Thoracic aorta endothelial cell (primary cell): ENCODE results near the gene RPL18. TPM values are rescaled to one million over a fixed set of nuclear protein-coding genes. Genes with fewer than 3 reads are reported as not detected.

Source experiments
- total RNA-seq: library from RNA; depleted of rRNA; stranded (reverse); fragments of >200 nt; gene quantifications from 2 replicates; pipeline ENCODE4 v1.2.3, GENCODE V29; 2012

RPL18 gene
- 1,558 and 1,662 TPM in 2 replicates for total RNA-seq

GRCh38 chr19:48618916-48619691 is at the start of gene RPL18, which contains the start of gene SPHK2:
Gene RPL18 (minus strand): TSS chr19:48619178. CDS start chr19:48619143, 35 bp downstream.
Gene SPHK2 (plus strand): TSS chr19:48619506. CDS start chr19:48620515, 1,009 bp downstream.

GRCh38 chr19:48646001-48646721 is 27.2 kb upstream of the RPL18 start, which contains the start of gene CA11:
Gene CA11 (minus strand): TSS chr19:48646187. CDS start chr19:48645632, 555 bp downstream.

DNA sequence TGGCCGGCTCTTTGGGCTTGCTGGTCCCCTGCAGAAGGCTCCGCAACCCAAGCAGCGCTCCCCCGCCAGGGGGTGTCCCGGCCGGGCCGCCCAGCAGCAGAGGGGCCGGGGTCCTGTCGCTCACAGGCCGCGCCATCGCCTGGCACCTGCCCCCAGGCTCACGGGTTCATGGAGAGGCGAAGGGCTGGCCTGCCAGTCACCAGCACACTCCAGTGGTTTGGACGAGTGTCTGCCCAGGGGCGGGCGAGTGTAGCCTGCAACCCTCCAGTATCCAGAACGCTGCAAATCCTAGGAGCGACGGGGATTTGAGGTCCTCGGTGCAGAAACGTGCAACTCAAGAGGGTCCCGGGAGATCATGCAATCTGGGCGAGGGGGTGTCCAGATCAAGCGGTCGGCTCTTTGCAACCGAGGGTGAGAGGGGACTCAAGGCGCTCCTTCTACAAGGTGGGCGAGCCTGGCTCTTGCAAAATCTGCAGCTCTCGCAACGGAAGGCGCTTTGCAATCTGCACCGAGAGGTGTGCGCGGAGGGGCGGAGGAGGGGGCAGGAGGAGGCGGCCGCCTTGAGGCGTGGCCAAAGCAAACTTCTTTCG is 18.0 kb upstream of the RPL18 start, which contains the start of gene DBP:
TSS of gene DBP (minus strand) at position 521 of the 590 bp plus-strand sequence. CDS start at position 136, 385 bp downstream.

GRCh38 chr19:48614436-48615230 is 4.3 kb downstream of the RPL18 start, which contains the start of gene FAM83E:
Gene FAM83E (minus strand): TSS chr19:48615076. CDS start chr19:48613372, 1,704 bp downstream.

DNA sequence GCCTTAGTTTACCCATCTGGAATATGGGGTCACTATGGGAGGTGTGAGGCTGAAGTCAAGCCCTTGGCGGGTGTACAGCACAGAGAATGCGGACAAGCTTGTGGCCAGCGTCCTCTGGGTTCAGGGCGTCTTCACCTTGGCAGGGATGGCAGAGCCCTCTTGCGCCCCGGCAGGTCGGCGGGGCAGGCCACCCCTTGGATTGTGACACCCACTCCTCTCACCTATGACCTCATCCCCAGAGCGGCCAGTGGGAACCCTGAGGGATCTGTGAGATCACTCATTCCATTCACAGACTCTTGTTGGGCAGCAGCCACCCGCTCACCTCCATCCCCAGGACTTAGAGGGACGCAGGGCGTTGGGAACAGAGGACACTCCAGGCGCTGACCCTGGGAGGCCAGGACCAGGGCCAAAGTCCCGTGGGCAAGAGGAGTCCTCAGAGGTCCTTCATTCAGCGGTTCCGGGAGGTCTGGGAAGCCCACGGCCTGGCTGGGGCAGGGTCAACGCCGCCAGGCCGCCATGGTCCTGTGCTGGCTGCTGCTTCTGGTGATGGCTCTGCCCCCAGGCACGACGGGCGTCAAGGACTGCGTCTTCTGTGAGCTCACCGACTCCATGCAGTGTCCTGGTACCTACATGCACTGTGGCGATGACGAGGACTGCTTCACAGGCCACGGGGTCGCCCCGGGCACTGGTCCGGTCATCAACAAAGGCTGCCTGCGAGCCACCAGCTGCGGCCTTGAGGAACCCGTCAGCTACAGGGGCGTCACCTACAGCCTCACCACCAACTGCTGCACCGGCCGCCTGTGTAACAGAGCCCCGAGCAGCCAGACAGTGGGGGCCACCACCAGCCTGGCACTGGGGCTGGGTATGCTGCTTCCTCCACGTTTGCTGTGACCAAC is 12.3 kb downstream of the RPL18 start, which contains the start of gene SPACA4:
TSS of gene SPACA4 (plus strand) at position 280 of the 896 bp plus-strand sequence. CDS start at position 517, 237 bp downstream.

Other genes with a start within 250 kb of the RPL18 start
- gene KDELR1, start 227.6 kb downstream of the RPL18 start, total RNA-seq, result 80.3 and 101 TPM in 2 replicates
- gene GRIN2D, start 225.5 kb downstream of the RPL18 start, total RNA-seq, result 0.40 and 0.57 TPM in 2 replicates
- gene GRWD1, start 173.2 kb downstream of the RPL18 start, total RNA-seq, result 48.3 and 54.2 TPM in 2 replicates
- 0.57 and 0.66 TPM in 2 replicates for gene KCNJ14, start 163.6 kb downstream of the RPL18 start, total RNA-seq
- 65.1 and 96.0 TPM in 2 replicates for gene CYTH2, start 149.8 kb downstream of the RPL18 start, total RNA-seq
- gene LMTK3, start 107.3 kb downstream of the RPL18 start, total RNA-seq, result under 0.01 and 0.22 TPM in 2 replicates
- not detected in 2 replicates for gene SULT2B1, start 67.0 kb downstream of the RPL18 start, total RNA-seq
- not detected in 2 replicates for gene SPACA4, start 12.4 kb downstream of the RPL18 start, total RNA-seq
- gene FAM83E, start 4.1 kb downstream of the RPL18 start, total RNA-seq, result 0.27 and 0.57 TPM in 2 replicates
- 11.3 and 11.7 TPM in 2 replicates for gene SPHK2, start 328 bp upstream of the RPL18 start, total RNA-seq
- gene DBP, start 18.2 kb upstream of the RPL18 start, total RNA-seq, result 0.80 and 1.3 TPM in 2 replicates
- 0.27 and 1.2 TPM in 2 replicates for gene CA11, start 27.0 kb upstream of the RPL18 start, total RNA-seq
- gene NTN5, start 53.8 kb upstream of the RPL18 start, total RNA-seq, result not detected in 2 replicates
- not detected in 2 replicates for gene FUT2, start 76.8 kb upstream of the RPL18 start, total RNA-seq
- gene MAMSTR, start 100.5 kb upstream of the RPL18 start, total RNA-seq, result 0.27 and 0.43 TPM in 2 replicates
- gene RASIP1, start 121.4 kb upstream of the RPL18 start, total RNA-seq, result 59.7 and 82.9 TPM in 2 replicates
- gene IZUMO1, start 127.7 kb upstream of the RPL18 start, total RNA-seq, result 0.40 and 0.43 TPM in 2 replicates
- gene FUT1, start 133.5 kb upstream of the RPL18 start, total RNA-seq, result 5.5 and 7.2 TPM in 2 replicates
- not detected in 2 replicates for gene FGF21, start 136.3 kb upstream of the RPL18 start, total RNA-seq
- gene BCAT2, start 191.9 kb upstream of the RPL18 start, total RNA-seq, result 34.8 and 44.5 TPM in 2 replicates
- 2.7 and 6.2 TPM in 2 replicates for gene HSD17B14, start 217.3 kb upstream of the RPL18 start, total RNA-seq
- 4.4 and 5.6 TPM in 2 replicates for gene PLEKHA4, start 249.4 kb upstream of the RPL18 start, total RNA-seq